ENCODE results near the gene PROX1. TPM values are rescaled to one million over a fixed set of nuclear protein-coding genes. Genes with fewer than 3 reads are reported as not detected.

The PROX1 gene
- total and polyA plus RNA-seq, 4 donors = 4.3 to 14.8 (median 10.7) TPM

GRCh38 chr1:213977909-213978308 lies 9.9 kb upstream of the PROX1 start:
- WGBS (ENCODE audit: insufficient coverage) = 76% methylated on average over 3 of the region's 3 CpGs
- Histone ChIP-seq H3K9me3 (ENCODE audit: control insufficient read depth, insufficient read depth, low read length) (no peaks in the 10 kb centered on the region), H3K36me3 (ENCODE audit: control insufficient read depth, insufficient read depth, low read length) (peaks cover 2% of the 10 kb centered on the region), H3K27ac (ENCODE audit: low read depth, low read length) (no peak overlapping the region), H3K4me1 (ENCODE audit: control insufficient read depth, insufficient read depth, low read length) (peaks cover 13% of the 10 kb centered on the region), H3K4me3 (ENCODE audit: low read depth, low read length) (no peak overlapping the region), H3K27me3 (ENCODE audit: control insufficient read depth, insufficient read depth, low read length) (peaks cover 44% of the 10 kb centered on the region)
- no peak for DNase-seq (ENCODE audit: low read depth in 4 of 6, low spot score in 6 of 6)

GRCh38 chr1:213979751-213980586 lies 7.8 kb upstream of the PROX1 start:
- peak overlapping the region; percentile 30 for H3K4me3 ChIP-seq (ENCODE audit: low read depth, low read length)
- H3K36me3 ChIP-seq (ENCODE audit: control insufficient read depth, insufficient read depth, low read length) = peaks cover 2% of the 10 kb centered on the region
- no peak for DNase-seq (ENCODE audit: low read depth in 4 of 6, low spot score in 6 of 6)
- H3K27me3 ChIP-seq (ENCODE audit: control insufficient read depth, insufficient read depth, low read length) = peaks cover 64% of the 10 kb centered on the region
- 7% methylated on average over 38 of the region's 48 CpGs for WGBS (ENCODE audit: insufficient coverage)
- H3K9me3 ChIP-seq (ENCODE audit: control insufficient read depth, insufficient read depth, low read length) = no peaks in the 10 kb centered on the region
- H3K4me1 ChIP-seq (ENCODE audit: control insufficient read depth, insufficient read depth, low read length) = peaks cover 23% of the 10 kb centered on the region
- H3K27ac ChIP-seq (ENCODE audit: low read depth, low read length) = no peak overlapping the region

GRCh38 chr1:213980906-213981305 lies 6.9 kb upstream of the PROX1 start:
- no peak overlapping the region for H3K27ac ChIP-seq (ENCODE audit: low read depth, low read length)
- peaks cover 2% of the 10 kb centered on the region for H3K36me3 ChIP-seq (ENCODE audit: control insufficient read depth, insufficient read depth, low read length)
- WGBS (ENCODE audit: insufficient coverage) = 56% methylated on average over 3 of the region's 4 CpGs
- H3K4me3 ChIP-seq (ENCODE audit: low read depth, low read length) = no peak overlapping the region
- no peak for DNase-seq (ENCODE audit: low read depth in 4 of 6, low spot score in 6 of 6)
- no peaks in the 10 kb centered on the region for H3K9me3 ChIP-seq (ENCODE audit: control insufficient read depth, insufficient read depth, low read length)
- H3K4me1 ChIP-seq (ENCODE audit: control insufficient read depth, insufficient read depth, low read length) = peaks cover 30% of the 10 kb centered on the region
- peaks cover 74% of the 10 kb centered on the region for H3K27me3 ChIP-seq (ENCODE audit: control insufficient read depth, insufficient read depth, low read length)

- WGBS (ENCODE audit: insufficient coverage) = 0% methylated on average over 2 of the region's 8 CpGs
- peaks cover 34% of the 10 kb centered on the region for H3K4me1 ChIP-seq (ENCODE audit: control insufficient read depth, insufficient read depth, low read length)
- DNase-seq (ENCODE audit: low read depth in 4 of 6, low spot score in 6 of 6) = no peak
- H3K27ac ChIP-seq (ENCODE audit: low read depth, low read length) = no peak overlapping the region
- no peaks in the 10 kb centered on the region for H3K9me3 ChIP-seq (ENCODE audit: control insufficient read depth, insufficient read depth, low read length)
- peaks cover 2% of the 10 kb centered on the region for H3K36me3 ChIP-seq (ENCODE audit: control insufficient read depth, insufficient read depth, low read length)
- peaks cover 84% of the 10 kb centered on the region for H3K27me3 ChIP-seq (ENCODE audit: control insufficient read depth, insufficient read depth, low read length)
- H3K4me3 ChIP-seq (ENCODE audit: low read depth, low read length) = peak overlapping the region; percentile 40
Observed at GRCh38 chr1:213982289-213982671, 5.5 kb upstream of the PROX1 start.

GRCh38 chr1:213982672-213983492 lies 4.9 kb upstream of the PROX1 start:
- WGBS (ENCODE audit: insufficient coverage) = under 1% methylated on average over 78 of the region's 79 CpGs
- peak overlapping the region; percentile 40 for H3K4me3 ChIP-seq (ENCODE audit: low read depth, low read length)
- peak in 2 of 6 donors; percentile 75 to 82 for DNase-seq (ENCODE audit: low read depth in 4 of 6, low spot score in 6 of 6)
- H3K4me1 ChIP-seq (ENCODE audit: control insufficient read depth, insufficient read depth, low read length) = peaks cover 34% of the 10 kb centered on the region
- H3K27me3 ChIP-seq (ENCODE audit: control insufficient read depth, insufficient read depth, low read length) = peaks cover 81% of the 10 kb centered on the region
- H3K9me3 ChIP-seq (ENCODE audit: control insufficient read depth, insufficient read depth, low read length) = no peaks in the 10 kb centered on the region
- H3K27ac ChIP-seq (ENCODE audit: low read depth, low read length) = no peak overlapping the region
- H3K36me3 ChIP-seq (ENCODE audit: control insufficient read depth, insufficient read depth, low read length) = peaks cover 2% of the 10 kb centered on the region

GRCh38 chr1:213983493-213984386 lies 4.0 kb upstream of the PROX1 start:
- H3K4me3 ChIP-seq (ENCODE audit: low read depth, low read length) = peak overlapping the region; percentile 40
- H3K4me1 ChIP-seq (ENCODE audit: control insufficient read depth, insufficient read depth, low read length) = peaks cover 41% of the 10 kb centered on the region
- peaks cover 2% of the 10 kb centered on the region for H3K36me3 ChIP-seq (ENCODE audit: control insufficient read depth, insufficient read depth, low read length)
- H3K9me3 ChIP-seq (ENCODE audit: control insufficient read depth, insufficient read depth, low read length) = no peaks in the 10 kb centered on the region
- WGBS (ENCODE audit: insufficient coverage) = 100% methylated on average over 1 of the region's 36 CpGs
- no peak overlapping the region for H3K27ac ChIP-seq (ENCODE audit: low read depth, low read length)
- peaks cover 80% of the 10 kb centered on the region for H3K27me3 ChIP-seq (ENCODE audit: control insufficient read depth, insufficient read depth, low read length)
- DNase-seq (ENCODE audit: low read depth in 4 of 6, low spot score in 6 of 6) = no peak

GRCh38 chr1:213984387-213985208 lies 3.2 kb upstream of the PROX1 start:
- peak overlapping the region; percentile 19 for H3K4me3 ChIP-seq (ENCODE audit: low read depth, low read length)
- no peak overlapping the region for H3K27ac ChIP-seq (ENCODE audit: low read depth, low read length)
- WGBS (ENCODE audit: insufficient coverage) = 65% methylated on average over 7 of the region's 15 CpGs
- DNase-seq (ENCODE audit: low read depth in 4 of 6, low spot score in 6 of 6) = no peak
- peaks cover 2% of the 10 kb centered on the region for H3K36me3 ChIP-seq (ENCODE audit: control insufficient read depth, insufficient read depth, low read length)
- peaks cover 46% of the 10 kb centered on the region for H3K4me1 ChIP-seq (ENCODE audit: control insufficient read depth, insufficient read depth, low read length)
- H3K27me3 ChIP-seq (ENCODE audit: control insufficient read depth, insufficient read depth, low read length) = peaks cover 77% of the 10 kb centered on the region
- no peaks in the 10 kb centered on the region for H3K9me3 ChIP-seq (ENCODE audit: control insufficient read depth, insufficient read depth, low read length)

GRCh38 chr1:213985209-213986019 lies 2.4 kb upstream of the PROX1 start:
- 20% methylated on average over 47 of the region's 52 CpGs for WGBS (ENCODE audit: insufficient coverage)
- peak in 2 of 6 donors; percentile 56 to 63 for DNase-seq (ENCODE audit: low read depth in 4 of 6, low spot score in 6 of 6)
- peak overlapping the region; percentile 19 for H3K4me3 ChIP-seq (ENCODE audit: low read depth, low read length)
- no peak overlapping the region for H3K27ac ChIP-seq (ENCODE audit: low read depth, low read length)
- peaks cover 45% of the 10 kb centered on the region for H3K4me1 ChIP-seq (ENCODE audit: control insufficient read depth, insufficient read depth, low read length)
- peaks cover 71% of the 10 kb centered on the region for H3K27me3 ChIP-seq (ENCODE audit: control insufficient read depth, insufficient read depth, low read length)
- no peaks in the 10 kb centered on the region for H3K36me3 ChIP-seq (ENCODE audit: control insufficient read depth, insufficient read depth, low read length)
- no peaks in the 10 kb centered on the region for H3K9me3 ChIP-seq (ENCODE audit: control insufficient read depth, insufficient read depth, low read length)

Measured in spinal cord (tissue), 10 donors.